ENCODE data around the gene FHIT. TPM values are rescaled to one million over a fixed set of nuclear protein-coding genes. Genes with fewer than 3 reads are reported as not detected.
"Not testable (repeated sequence)": the region's sequence is repeated elsewhere in the genome, so short reads cannot be mapped to it uniquely, and the experiment has no call there.

FHIT gene
- total RNA-seq, 1 donor from 2014 or later = 20.2 TPM

GRCh38 chr3:60992395-60992794 lies 258.9 kb downstream of the FHIT start:
- DNase-seq (ENCODE audit: low spot score) = no peak
- TF ChIP-seq CTCF (IDR thresholded peaks at IDR 0.05; ENCODE audit: unreplicated experiment) = no peak
- Mint-ChIP-seq H3K36me3 (ENCODE audit: low read depth, unreplicated experiment) (no peaks in the 10 kb centered on the region), H3K27me3 (ENCODE audit: unreplicated experiment) (no peaks in the 10 kb centered on the region), H3K27ac (ENCODE audit: unreplicated experiment) (no peak overlapping the region), H3K4me1 (ENCODE audit: unreplicated experiment) (peaks cover 5% of the 10 kb centered on the region), H3K9me3 (ENCODE audit: unreplicated experiment) (no peaks in the 10 kb centered on the region), H3K4me3 (ENCODE audit: unreplicated experiment) (no peak overlapping the region)

- H3K27me3 Mint-ChIP-seq (ENCODE audit: unreplicated experiment) = no peaks in the 10 kb centered on the region
- no peak for DNase-seq (ENCODE audit: low spot score)
- H3K4me1 Mint-ChIP-seq (ENCODE audit: unreplicated experiment) = no peaks in the 10 kb centered on the region
- H3K36me3 Mint-ChIP-seq (ENCODE audit: low read depth, unreplicated experiment) = no peaks in the 10 kb centered on the region
- H3K27ac Mint-ChIP-seq (ENCODE audit: unreplicated experiment) = no peak overlapping the region
- H3K4me3 Mint-ChIP-seq (ENCODE audit: unreplicated experiment) = no peak overlapping the region
- H3K9me3 Mint-ChIP-seq (ENCODE audit: unreplicated experiment) = no peaks in the 10 kb centered on the region
- no peak for TF ChIP-seq CTCF (IDR thresholded peaks at IDR 0.05; ENCODE audit: unreplicated experiment)
These were observed 260.9 kb downstream of the FHIT start for GRCh38 chr3:60990442-60990730.

GRCh38 chr3:60989626-60990441 lies 261.4 kb downstream of the FHIT start:
- no peaks in the 10 kb centered on the region for H3K9me3 Mint-ChIP-seq (ENCODE audit: unreplicated experiment)
- H3K27ac Mint-ChIP-seq (ENCODE audit: unreplicated experiment) = no peak overlapping the region
- no peaks in the 10 kb centered on the region for H3K4me1 Mint-ChIP-seq (ENCODE audit: unreplicated experiment)
- DNase-seq (ENCODE audit: low spot score) = no peak
- no peaks in the 10 kb centered on the region for H3K27me3 Mint-ChIP-seq (ENCODE audit: unreplicated experiment)
- no peak overlapping the region for H3K4me3 Mint-ChIP-seq (ENCODE audit: unreplicated experiment)
- H3K36me3 Mint-ChIP-seq (ENCODE audit: low read depth, unreplicated experiment) = no peaks in the 10 kb centered on the region
- no peak for TF ChIP-seq CTCF (IDR thresholded peaks at IDR 0.05; ENCODE audit: unreplicated experiment)

GRCh38 chr3:60987191-60987590 lies 264.1 kb downstream of the FHIT start:
- not testable (repeated sequence) for H3K4me1 Mint-ChIP-seq (ENCODE audit: unreplicated experiment); DNase-seq (ENCODE audit: low spot score); H3K27ac Mint-ChIP-seq (ENCODE audit: unreplicated experiment); H3K9me3 Mint-ChIP-seq (ENCODE audit: unreplicated experiment); H3K27me3 Mint-ChIP-seq (ENCODE audit: unreplicated experiment); H3K36me3 Mint-ChIP-seq (ENCODE audit: low read depth, unreplicated experiment); H3K4me3 Mint-ChIP-seq (ENCODE audit: unreplicated experiment)

GRCh38 chr3:60986552-60986951 lies 264.7 kb downstream of the FHIT start:
- Mint-ChIP-seq H3K27ac (ENCODE audit: unreplicated experiment) (no peak overlapping the region), H3K36me3 (ENCODE audit: low read depth, unreplicated experiment) (peaks cover 3% of the 10 kb centered on the region), H3K4me1 (ENCODE audit: unreplicated experiment) (no peaks in the 10 kb centered on the region), H3K9me3 (ENCODE audit: unreplicated experiment) (no peaks in the 10 kb centered on the region), H3K27me3 (ENCODE audit: unreplicated experiment) (peaks cover 6% of the 10 kb centered on the region), H3K4me3 (ENCODE audit: unreplicated experiment) (no peak overlapping the region)
- no peak for DNase-seq (ENCODE audit: low spot score)
- no peak for TF ChIP-seq CTCF (IDR thresholded peaks at IDR 0.05; ENCODE audit: unreplicated experiment)
